Measurements from ENCODE around the gene ATG2A. TPM values are rescaled to one million over a fixed set of nuclear protein-coding genes. Genes with fewer than 3 reads are reported as not detected.

Gene ATG2A
- total RNA-seq, 1 experiment from 2014 or later: 28.8 TPM

- H3K27ac ChIP-seq (ENCODE audit: low read length): peak overlapping the region; percentile 97
- in situ Hi-C loops (cut with HindIII; ENCODE audit: low pct_unique_long_range_greater_than_20kb, low sequenced_read_pairs) (no loop called here), intact Hi-C loops (cut with micrococcal nuclease; ENCODE audit: unreplicated experiment) (no loop called here)
- no peak for TF ChIP-seq POLR2AphosphoS5 (IDR thresholded peaks at IDR 0.05; ENCODE audit: low read depth, low read length)
- H3K36me3 ChIP-seq (ENCODE audit: control insufficient read depth, insufficient read depth, low read length): no peaks in the 10 kb centered on the region; the same call in 1 of the 2 replicates
- POLR2A ChIA-PET: interaction anchor here (0.6 kb wide), 1 partner anchor 73 kb away, joined by 6 read pairs; no protein-coding TSS in a partner anchor
- H3K4me1 ChIP-seq (ENCODE audit: control insufficient read depth, insufficient read depth, low read length): peaks cover 19% of the 10 kb centered on the region
- H3K9me3 ChIP-seq (ENCODE audit: control insufficient read depth, insufficient read depth, low read depth, low read length): no peaks in the 10 kb centered on the region
- H3K27me3 ChIP-seq (ENCODE audit: control insufficient read depth, insufficient read depth, low read length): no peaks in the 10 kb centered on the region
- CTCF ChIA-PET: no interaction called here
- no peak for ATAC-seq
- peak overlapping the region; percentile 90 to 97 for H3K4me3 ChIP-seq (ENCODE audit: low read depth in 2 of 2, low read length in 2 of 2)
- DNase-seq (ENCODE audit: low read depth, low spot score): no peak
- BruUV-seq (replicated peaks): no TSS peak
Measured at GRCh38 chr11:64918017-64918416, 1.0 kb upstream of the ATG2A start.

- CTCF ChIA-PET: interaction anchor here (0.6 kb wide), 1 partner anchor 154 kb away, joined by 7 read pairs; no protein-coding TSS in a partner anchor
- POLR2A ChIA-PET: interaction anchor here (0.6 kb wide), 1 partner anchor 72 kb away, joined by 6 read pairs; no protein-coding TSS in a partner anchor
- TF ChIP-seq CTCF (IDR thresholded peaks at IDR 0.05): no peak
- TF ChIP-seq REST (IDR thresholded peaks at IDR 0.05; ENCODE audit: insufficient read depth in 1 of 2, low read depth in 2 of 2, low read length in 1 of 2): no peak
- TF ChIP-seq SIN3A (IDR thresholded peaks at IDR 0.05; ENCODE audit: borderline replicate concordance, insufficient read depth, low read depth, low read length): no peak
- peak; percentile 67 for TF ChIP-seq TCF7L2 (IDR thresholded peaks at IDR 0.05; ENCODE audit: low read depth, low read length)
- TF ChIP-seq POLR2AphosphoS5 (IDR thresholded peaks at IDR 0.05; ENCODE audit: low read depth, low read length): no peak
- intact Hi-C loops (cut with micrococcal nuclease; ENCODE audit: unreplicated experiment) (no loop called here), in situ Hi-C loops (cut with HindIII; ENCODE audit: low pct_unique_long_range_greater_than_20kb, low sequenced_read_pairs) (no loop called here)
- ATAC-seq (no peak), DNase-seq (ENCODE audit: low read depth, low spot score) (no peak)
- no TSS peak for BruUV-seq (replicated peaks)
- Histone ChIP-seq H3K4me3 (ENCODE audit: low read depth in 2 of 2, low read length in 2 of 2) (peak overlapping the region; percentile 90 to 97), H3K4me1 (ENCODE audit: control insufficient read depth, insufficient read depth, low read length) (peaks cover 19% of the 10 kb centered on the region), H3K27ac (ENCODE audit: low read length) (peak overlapping the region; percentile 97), H3K36me3 (ENCODE audit: control insufficient read depth, insufficient read depth, low read length) (no peaks in the 10 kb centered on the region; the same call in 1 of the 2 replicates), H3K27me3 (ENCODE audit: control insufficient read depth, insufficient read depth, low read length) (no peaks in the 10 kb centered on the region), H3K9me3 (ENCODE audit: control insufficient read depth, insufficient read depth, low read depth, low read length) (no peaks in the 10 kb centered on the region)
Measured at GRCh38 chr11:64917663-64917995, 620 bp upstream of the ATG2A start.

GRCh38 chr11:64916040-64916774 lies 802 bp downstream of the ATG2A start:
- Histone ChIP-seq H3K27me3 (ENCODE audit: control insufficient read depth, insufficient read depth, low read length) (no peaks in the 10 kb centered on the region), H3K4me3 (ENCODE audit: low read depth in 2 of 2, low read length in 2 of 2) (peak overlapping the region; percentile 90 to 97), H3K36me3 (ENCODE audit: control insufficient read depth, insufficient read depth, low read length) (peaks cover 3% of the 10 kb centered on the region; the same call in 1 of the 2 replicates), H3K4me1 (ENCODE audit: control insufficient read depth, insufficient read depth, low read length) (peaks cover 19% of the 10 kb centered on the region), H3K27ac (ENCODE audit: low read length) (peak overlapping the region; percentile 87), H3K9me3 (ENCODE audit: control insufficient read depth, insufficient read depth, low read depth, low read length) (no peaks in the 10 kb centered on the region)
- ATAC-seq (peak; percentile 29; the same call in 1 of the 2 replicates), DNase-seq (ENCODE audit: low read depth, low spot score) (peak; percentile 51)
- BruUV-seq (replicated peaks): no TSS peak
- TF ChIP-seq TCF7L2 (IDR thresholded peaks at IDR 0.05; ENCODE audit: low read depth, low read length) (no peak), SIN3A (IDR thresholded peaks at IDR 0.05; ENCODE audit: borderline replicate concordance, insufficient read depth, low read depth, low read length) (peak; percentile 98; the same call in 1 of the 2 replicates)
- intact Hi-C loops (cut with micrococcal nuclease; ENCODE audit: unreplicated experiment): no loop called here
- CTCF ChIA-PET: interaction anchor here (0.9 to 1.0 kb wide), 3 partner anchors 28 to 81 kb away, joined by 3 to 10 read pairs (median 4); partner anchors contain the start of gene BATF2
- in situ Hi-C loops (cut with HindIII; ENCODE audit: low pct_unique_long_range_greater_than_20kb, low sequenced_read_pairs): no loop called here
- POLR2A ChIA-PET: interaction anchor here (0.6 kb wide), 2 partner anchors 42 to 55 kb away, joined by 3 to 5 read pairs; no protein-coding TSS in a partner anchor

All from Panc1 (cell line).